HepG2 (cell line): Measurements from ENCODE around the gene PDE4D. TPM values are rescaled to one million over a fixed set of nuclear protein-coding genes. Genes with fewer than 3 reads are reported as not detected.

ENCODE experiments used
- MAZ ChIP-seq, 2 experiments: sonication (generic) in 1 of 2; formaldehyde crosslinking in 1 of 2; IDR thresholded peaks; 2 replicates each; pipeline versions ENCODE4 v1.5.0 to v1.6.1; 2012 to 2020; ENCODE audit warnings: low read depth in 2 of 2, mild to moderate bottlenecking in 2 of 2, borderline replicate concordance in 1 of 2, improper control_type of control experiment in 1 of 2, low read length in 1 of 2, missing genetic modification reagents in 1 of 2, moderate library complexity in 1 of 2
- polyA plus RNA-seq, 8 experiments: library from polyadenylated mRNA; depleted of rRNA in 3 of 8; stranded (reverse) in 7 of 8; unstranded in 1 of 8; fragments of >200 nt; fragmentation: Illumina TruSeq in 4 of 8; extraction: Trizol in 4 of 8; gene quantifications; 2 replicates each; pipeline versions ENCODE4 v1.2.1 to v1.2.3, GENCODE V29; 2011 to 2016; ENCODE audit warnings: low read depth in 4 of 8, missing spikeins in 1 of 8, mixed read lengths in 1 of 8; ENCODE audit not compliant: insufficient read depth in 1 of 8
- total RNA-seq, 5 experiments: library from RNA; depleted of rRNA; stranded (reverse); fragments of >200 nt; fragmentation: Illumina TruSeq; extraction: Trizol; gene quantifications; 2 replicates each; pipeline ENCODE4 v1.2.3, GENCODE V29; 2016; ENCODE audit warnings: low read depth in 1 of 5
- TF ChIP-seq, protein P1 (sequence below): sonication (generic); formaldehyde crosslinking; IDR thresholded peaks from one replicate; pipeline ENCODE4 v1.5.1; 2020; ENCODE audit warnings: mild to moderate bottlenecking, missing genetic modification reagents; ENCODE audit errors: not compliant biosample characterization
- TF ChIP-seq, protein P2 (sequence below): sonication (generic); formaldehyde crosslinking; IDR thresholded peaks from 2 replicates; pipeline ENCODE4 v1.5.0; 2020; ENCODE audit warnings: mild to moderate bottlenecking, missing genetic modification reagents, borderline replicate concordance

Gene PDE4D
- total and polyA plus RNA-seq, 2 of the 13 experiments (the other 11 are each of a cell fraction or from before 2014, with no cell fraction given) = 7.0 to 12.2 TPM

DNA sequence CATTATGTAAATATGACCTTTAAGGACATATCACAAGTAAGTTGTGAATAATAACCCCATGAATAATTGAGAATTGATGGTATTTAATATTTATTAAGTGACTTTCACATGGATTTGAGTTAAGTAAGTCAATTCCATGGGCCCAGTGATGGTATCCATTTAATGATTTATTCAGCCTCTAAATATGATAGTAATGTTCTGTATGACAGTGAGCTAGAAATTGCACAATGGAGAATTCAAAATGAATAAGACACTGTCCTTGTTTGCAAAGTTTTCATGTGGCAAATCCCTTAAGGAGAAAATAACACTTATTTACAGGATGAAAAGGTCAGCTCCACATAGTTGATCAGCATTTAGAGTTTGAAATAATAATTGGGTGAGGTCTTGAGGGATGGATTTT is 160.7 kb downstream of the PDE4D start (continued):
- TF ChIP-seq, protein P1, sequence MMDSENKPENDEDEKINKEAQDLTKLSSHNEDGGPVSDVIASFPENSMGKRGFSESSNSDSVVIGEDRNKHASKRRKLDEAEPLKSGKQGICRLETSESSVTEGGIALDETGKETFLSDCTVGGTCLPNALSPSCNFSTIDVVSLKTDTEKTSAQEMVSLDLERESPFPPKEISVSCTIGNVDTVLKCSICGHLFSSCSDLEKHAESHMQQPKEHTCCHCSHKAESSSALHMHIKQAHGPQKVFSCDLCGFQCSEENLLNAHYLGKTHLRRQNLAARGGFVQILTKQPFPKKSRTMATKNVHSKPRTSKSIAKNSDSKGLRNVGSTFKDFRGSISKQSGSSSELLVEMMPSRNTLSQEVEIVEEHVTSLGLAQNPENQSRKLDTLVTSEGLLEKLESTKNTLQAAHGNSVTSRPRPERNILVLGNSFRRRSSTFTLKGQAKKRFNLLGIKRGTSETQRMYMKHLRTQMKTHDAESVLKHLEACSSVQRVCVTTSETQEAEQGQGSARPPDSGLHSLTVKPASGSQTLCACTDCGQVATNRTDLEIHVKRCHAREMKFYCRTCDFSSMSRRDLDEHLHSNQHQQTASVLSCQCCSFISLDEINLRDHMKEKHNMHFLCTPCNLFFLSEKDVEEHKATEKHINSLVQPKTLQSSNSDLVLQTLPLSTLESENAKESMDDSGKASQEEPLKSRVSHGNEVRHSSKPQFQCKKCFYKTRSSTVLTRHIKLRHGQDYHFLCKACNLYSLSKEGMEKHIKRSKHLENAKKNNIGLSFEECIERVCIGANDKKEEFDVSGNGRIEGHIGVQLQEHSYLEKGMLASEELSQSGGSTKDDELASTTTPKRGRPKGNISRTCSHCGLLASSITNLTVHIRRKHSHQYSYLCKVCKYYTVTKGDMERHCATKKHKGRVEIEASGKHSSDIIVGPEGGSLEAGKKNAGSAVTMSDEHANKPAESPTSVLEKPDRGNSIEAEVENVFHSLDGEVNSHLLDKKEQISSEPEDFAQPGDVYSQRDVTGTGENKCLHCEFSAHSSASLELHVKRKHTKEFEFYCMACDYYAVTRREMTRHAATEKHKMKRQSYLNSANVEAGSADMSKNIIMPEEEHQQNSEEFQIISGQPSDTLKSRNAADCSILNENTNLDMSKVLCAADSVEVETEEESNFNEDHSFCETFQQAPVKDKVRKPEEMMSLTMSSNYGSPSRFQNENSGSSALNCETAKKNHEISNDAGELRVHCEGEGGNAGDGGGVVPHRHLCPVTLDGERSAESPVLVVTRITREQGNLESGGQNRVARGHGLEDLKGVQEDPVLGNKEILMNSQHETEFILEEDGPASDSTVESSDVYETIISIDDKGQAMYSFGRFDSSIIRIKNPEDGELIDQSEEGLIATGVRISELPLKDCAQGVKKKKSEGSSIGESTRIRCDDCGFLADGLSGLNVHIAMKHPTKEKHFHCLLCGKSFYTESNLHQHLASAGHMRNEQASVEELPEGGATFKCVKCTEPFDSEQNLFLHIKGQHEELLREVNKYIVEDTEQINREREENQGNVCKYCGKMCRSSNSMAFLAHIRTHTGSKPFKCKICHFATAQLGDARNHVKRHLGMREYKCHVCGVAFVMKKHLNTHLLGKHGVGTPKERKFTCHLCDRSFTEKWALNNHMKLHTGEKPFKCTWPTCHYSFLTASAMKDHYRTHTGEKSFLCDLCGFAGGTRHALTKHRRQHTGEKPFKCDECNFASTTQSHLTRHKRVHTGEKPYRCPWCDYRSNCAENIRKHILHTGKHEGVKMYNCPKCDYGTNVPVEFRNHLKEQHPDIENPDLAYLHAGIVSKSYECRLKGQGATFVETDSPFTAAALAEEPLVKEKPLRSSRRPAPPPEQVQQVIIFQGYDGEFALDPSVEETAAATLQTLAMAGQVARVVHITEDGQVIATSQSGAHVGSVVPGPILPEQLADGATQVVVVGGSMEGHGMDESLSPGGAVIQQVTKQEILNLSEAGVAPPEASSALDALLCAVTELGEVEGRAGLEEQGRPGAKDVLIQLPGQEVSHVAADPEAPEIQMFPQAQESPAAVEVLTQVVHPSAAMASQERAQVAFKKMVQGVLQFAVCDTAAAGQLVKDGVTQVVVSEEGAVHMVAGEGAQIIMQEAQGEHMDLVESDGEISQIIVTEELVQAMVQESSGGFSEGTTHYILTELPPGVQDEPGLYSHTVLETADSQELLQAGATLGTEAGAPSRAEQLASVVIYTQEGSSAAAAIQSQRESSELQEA (CRISPR knock-in tag) = no peak
- TF ChIP-seq, protein P2, sequence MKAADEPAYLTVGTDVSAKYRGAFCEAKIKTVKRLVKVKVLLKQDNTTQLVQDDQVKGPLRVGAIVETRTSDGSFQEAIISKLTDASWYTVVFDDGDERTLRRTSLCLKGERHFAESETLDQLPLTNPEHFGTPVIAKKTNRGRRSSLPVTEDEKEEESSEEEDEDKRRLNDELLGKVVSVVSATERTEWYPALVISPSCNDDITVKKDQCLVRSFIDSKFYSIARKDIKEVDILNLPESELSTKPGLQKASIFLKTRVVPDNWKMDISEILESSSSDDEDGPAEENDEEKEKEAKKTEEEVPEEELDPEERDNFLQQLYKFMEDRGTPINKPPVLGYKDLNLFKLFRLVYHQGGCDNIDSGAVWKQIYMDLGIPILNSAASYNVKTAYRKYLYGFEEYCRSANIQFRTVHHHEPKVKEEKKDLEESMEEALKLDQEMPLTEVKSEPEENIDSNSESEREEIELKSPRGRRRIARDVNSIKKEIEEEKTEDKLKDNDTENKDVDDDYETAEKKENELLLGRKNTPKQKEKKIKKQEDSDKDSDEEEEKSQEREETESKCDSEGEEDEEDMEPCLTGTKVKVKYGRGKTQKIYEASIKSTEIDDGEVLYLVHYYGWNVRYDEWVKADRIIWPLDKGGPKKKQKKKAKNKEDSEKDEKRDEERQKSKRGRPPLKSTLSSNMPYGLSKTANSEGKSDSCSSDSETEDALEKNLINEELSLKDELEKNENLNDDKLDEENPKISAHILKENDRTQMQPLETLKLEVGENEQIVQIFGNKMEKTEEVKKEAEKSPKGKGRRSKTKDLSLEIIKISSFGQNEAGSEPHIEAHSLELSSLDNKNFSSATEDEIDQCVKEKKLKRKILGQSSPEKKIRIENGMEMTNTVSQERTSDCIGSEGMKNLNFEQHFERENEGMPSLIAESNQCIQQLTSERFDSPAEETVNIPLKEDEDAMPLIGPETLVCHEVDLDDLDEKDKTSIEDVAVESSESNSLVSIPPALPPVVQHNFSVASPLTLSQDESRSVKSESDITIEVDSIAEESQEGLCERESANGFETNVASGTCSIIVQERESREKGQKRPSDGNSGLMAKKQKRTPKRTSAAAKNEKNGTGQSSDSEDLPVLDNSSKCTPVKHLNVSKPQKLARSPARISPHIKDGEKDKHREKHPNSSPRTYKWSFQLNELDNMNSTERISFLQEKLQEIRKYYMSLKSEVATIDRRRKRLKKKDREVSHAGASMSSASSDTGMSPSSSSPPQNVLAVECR (CRISPR knock-in tag) = no peak
- TF ChIP-seq MAZ (IDR thresholded peaks at IDR 0.05; ENCODE audit: borderline replicate concordance, low read depth, low read length) (no peak), MAZ (CRISPR knock-in tag; IDR thresholded peaks at IDR 0.05; ENCODE audit: low read depth) (no peak)
